CD14-positive monocyte (primary cell): ENCODE data around the gene TMEM40. TPM values are rescaled to one million over a fixed set of nuclear protein-coding genes. Genes with fewer than 3 reads are reported as not detected.

Experiments used
- DNase-seq, 3 donors: peaks; one replicate each; pipeline ENCODE4 v3.0.0-alpha.2; 2011 to 2022
- H2AFZ ChIP-seq: 2 replicates; pipeline ENCODE4 v1.6.0; 2012; ENCODE audit warnings: mild to moderate bottlenecking, low read depth, low read length, inconsistent platforms; ENCODE audit not compliant: insufficient read depth, poor library complexity, severe bottlenecking
- H3K27ac ChIP-seq, 2 donors: 1 replicate in 1 of 2; 2 replicates in 1 of 2; pipeline ENCODE4 v1.5.1; 2012 to 2013; ENCODE audit warnings: low read length in 2 of 2, control low read depth in 1 of 2, inconsistent platforms in 1 of 2, low read depth in 1 of 2, mild to moderate bottlenecking in 1 of 2
- H3K27me3 ChIP-seq, 2 donors: one replicate each; pipeline versions ENCODE4 v1.6.0 to v1.6.1; 2011 to 2013; ENCODE audit warnings: low read length in 2 of 2; ENCODE audit not compliant: control insufficient read depth in 2 of 2, insufficient read depth in 2 of 2
- H3K36me3 ChIP-seq, 2 donors: replicated peaks in 1 of 2; 1 replicate in 1 of 2; 2 replicates in 1 of 2; pipeline versions ENCODE4 v1.5.1 to v1.6.1; 2012 to 2013; ENCODE audit warnings: low read length in 2 of 2, control low read depth in 1 of 2, inconsistent platforms in 1 of 2, mild to moderate bottlenecking in 1 of 2; ENCODE audit not compliant: insufficient read depth in 2 of 2, control insufficient read depth in 1 of 2
- H3K4me1 ChIP-seq, 2 donors: 1 replicate in 1 of 2; 2 replicates in 1 of 2; pipeline versions ENCODE4 v1.5.1 to v1.6.1; 2012 to 2013; ENCODE audit warnings: low read length in 2 of 2, control low read depth in 1 of 2, inconsistent platforms in 1 of 2, mild to moderate bottlenecking in 1 of 2, moderate library complexity in 1 of 2; ENCODE audit not compliant: insufficient read depth in 2 of 2, control insufficient read depth in 1 of 2
- H3K4me2 ChIP-seq: replicated peaks from 2 replicates; pipeline ENCODE3; 2012; ENCODE audit warnings: low read length, moderate library complexity, mild to moderate bottlenecking; ENCODE audit not compliant: poor library complexity, severe bottlenecking; ENCODE audit errors: extremely low read depth
- H3K4me3 ChIP-seq, 3 experiments: fragments of 200-600 bp in 1 of 3; sonication (generic) in 1 of 3; replicated peaks in 1 of 3; 1 replicate in 2 of 3; 2 replicates in 1 of 3; pipeline ENCODE4 v1.5.1; 2011 to 2013; ENCODE audit warnings: low read length in 3 of 3, mild to moderate bottlenecking in 3 of 3, control low read depth in 2 of 3, low read depth in 2 of 3, inconsistent platforms in 1 of 3, moderate library complexity in 1 of 3
- H3K79me2 ChIP-seq: 2 replicates; pipeline ENCODE4 v1.6.0; 2012; ENCODE audit warnings: mild to moderate bottlenecking, control low read depth, inconsistent platforms, low read length, moderate library complexity; ENCODE audit not compliant: insufficient read depth
- H3K9ac ChIP-seq: 2 replicates; pipeline ENCODE4 v1.6.0; 2017; ENCODE audit warnings: low read length, mild to moderate bottlenecking; ENCODE audit not compliant: insufficient read depth, poor library complexity, severe bottlenecking
- H3K9me3 ChIP-seq, 2 donors: replicated peaks in 1 of 2; 1 replicate in 1 of 2; 2 replicates in 1 of 2; pipeline versions ENCODE4 v1.5.1 to v1.6.1; 2012 to 2013; ENCODE audit warnings: low read length in 2 of 2, control low read depth in 1 of 2; ENCODE audit not compliant: control insufficient read depth in 1 of 2, insufficient read depth in 1 of 2
- H4K20me1 ChIP-seq: 2 replicates; pipeline ENCODE4 v1.6.0; 2012; ENCODE audit warnings: mild to moderate bottlenecking, low read length, control low read depth, moderate library complexity; ENCODE audit not compliant: insufficient read depth
- H3K27ac Mint-ChIP-seq, 7 donors: one replicate each; pipeline ENCODE4 v1.8.0; 2020; ENCODE audit warnings: mild to moderate bottlenecking in 7 of 7, mixed read lengths in 7 of 7, moderate library complexity in 6 of 7, inconsistent platforms in 2 of 7
- H3K27me3 Mint-ChIP-seq, 3 donors: one replicate each; pipeline ENCODE4 v1.8.0; 2021 to 2022; ENCODE audit warnings: low read depth in 3 of 3, mild to moderate bottlenecking in 3 of 3, mixed read lengths in 3 of 3, moderate library complexity in 3 of 3, inconsistent platforms in 1 of 3
- H3K36me3 Mint-ChIP-seq, 2 donors: one replicate each; pipeline ENCODE4 v1.8.0; 2020; ENCODE audit warnings: mixed read lengths in 2 of 2, inconsistent platforms in 1 of 2, mild to moderate bottlenecking in 1 of 2
- H3K4me1 Mint-ChIP-seq: one replicate; pipeline ENCODE4 v1.8.0; 2020; ENCODE audit warnings: mild to moderate bottlenecking, mixed read lengths
- H3K4me3 Mint-ChIP-seq, 2 donors: one replicate each; pipeline ENCODE4 v1.8.0; 2020; ENCODE audit warnings: mild to moderate bottlenecking in 2 of 2, mixed read lengths in 2 of 2, moderate library complexity in 1 of 2
- H3K9me3 Mint-ChIP-seq, 7 donors: one replicate each; pipeline ENCODE4 v1.8.0; 2020 to 2022; ENCODE audit warnings: mixed read lengths in 7 of 7, mild to moderate bottlenecking in 6 of 7, moderate library complexity in 6 of 7, inconsistent platforms in 2 of 7
- CTCF ChIP-seq: fragments of 200-600 bp; IDR thresholded peaks from one replicate; pipeline ENCODE4 v1.8.0; 2022; ENCODE audit warnings: antibody characterized with exemption, mild to moderate bottlenecking
- whole genome bisulfite sequencing: methylation state at CpG from one replicate; pipeline ENCODE4 v1.1.5; 2013; ENCODE audit warnings: missing lambda C conversion rate; ENCODE audit not compliant: insufficient coverage; 5-methylcytosine and 5-hydroxymethylcytosine counted together
- intact Hi-C, 2 donors: fragments of 100-400 bp; cut with micrococcal nuclease; formaldehyde crosslinking; loops; one replicate each; pipeline versions ENCODE4 v1.15.0 to v1.15.1; 2023
- polyA plus RNA-seq, 3 donors: library from polyadenylated mRNA; depleted of rRNA in 1 of 3; unstranded in 2 of 3; stranded (reverse) in 1 of 3; fragments of 300-500 nt in 2 of 3; fragments of >200 nt in 1 of 3; fragmentation: Illumina TruSeq in 2 of 3; gene quantifications; 1 replicate in 2 of 3; 2 replicates in 1 of 3; pipeline ENCODE4 v1.2.3, GENCODE V29; 2012 to 2021

The TMEM40 gene
- polyA plus RNA-seq, 3 donors, result 0.92 TPM; not detected in 2

- no peak overlapping the region for H3K4me2 ChIP-seq
- H3K4me1 Mint-ChIP-seq, result peaks cover 3% of the 10 kb centered on the region
Observed at GRCh38 chr3:12773710-12774086, 14.6 kb upstream of the TMEM40 start.

GRCh38 chr3:12773030-12773709, 14.1 kb upstream of the TMEM40 start:
- no peaks in the 10 kb centered on the region for H3K27me3 ChIP-seq
- no peaks in the 10 kb centered on the region for H4K20me1 ChIP-seq
- no peaks in the 10 kb centered on the region for H3K36me3 ChIP-seq
- Mint-ChIP-seq H3K36me3 (no peaks in the 10 kb centered on the region), H3K27me3 (peaks cover 0 to 5% (median 4%) of the 10 kb centered on the region in 3 donors), H3K27ac (no peak overlapping the region), H3K4me1 (peaks cover 3% of the 10 kb centered on the region), H3K4me3 (no peak overlapping the region), H3K9me3 (no peaks in the 10 kb centered on the region)
- no peak overlapping the region for H2AFZ ChIP-seq
- H3K4me2 ChIP-seq, result no peak overlapping the region
- intact Hi-C loops, result no loop called here
- no peak overlapping the region for H3K27ac ChIP-seq
- 52% methylated on average over 2 of the region's 2 CpGs for WGBS
- no peak for DNase-seq
- H3K9me3 ChIP-seq, result no peaks in the 10 kb centered on the region
- no peak overlapping the region for H3K4me3 ChIP-seq
- H3K79me2 ChIP-seq, result no peaks in the 10 kb centered on the region
- no peak overlapping the region for H3K9ac ChIP-seq
- no peak for TF ChIP-seq CTCF
- no peaks in the 10 kb centered on the region for H3K4me1 ChIP-seq

More at GRCh38 chr3:12773710-12774086, 14.6 kb upstream of the TMEM40 start:
- no peaks in the 10 kb centered on the region for H3K4me1 ChIP-seq
- no peaks in the 10 kb centered on the region for H3K9me3 Mint-ChIP-seq
- H3K27me3 Mint-ChIP-seq, result peaks cover 0 to 5% (median 4%) of the 10 kb centered on the region in 3 donors
- no peak for TF ChIP-seq CTCF
- no peaks in the 10 kb centered on the region for H3K9me3 ChIP-seq
- WGBS, result 83% methylated on average over 1 of the region's 1 CpG
- no peaks in the 10 kb centered on the region for H3K27me3 ChIP-seq
- H3K79me2 ChIP-seq, result no peaks in the 10 kb centered on the region
- H3K27ac ChIP-seq, result no peak overlapping the region
- no peak overlapping the region for H3K4me3 ChIP-seq
- H3K36me3 Mint-ChIP-seq, result no peaks in the 10 kb centered on the region
- no peak overlapping the region for H3K27ac Mint-ChIP-seq
- no peak overlapping the region for H3K4me3 Mint-ChIP-seq
- no peak overlapping the region for H3K9ac ChIP-seq
- H3K36me3 ChIP-seq, result no peaks in the 10 kb centered on the region
- no peaks in the 10 kb centered on the region for H4K20me1 ChIP-seq
- DNase-seq, result no peak
- H2AFZ ChIP-seq, result no peak overlapping the region
- intact Hi-C loops, result no loop called here
